IMR-90 (cell line): ENCODE results near the gene PPP6C.
"Not testable (repeated sequence)": the region's sequence is repeated elsewhere in the genome, so short reads cannot be mapped to it uniquely, and the experiment has no call there.

Source experiments
- ELK1 ChIP-seq: fragments of 150-350 bp; IDR thresholded peaks from 2 replicates; pipeline ENCODE4 v1.6.1; 2016; ENCODE audit warnings: low read depth, mild to moderate bottlenecking, low read length, moderate library complexity, borderline replicate concordance
- FOS ChIP-seq: fragments of 150-350 bp; IDR thresholded peaks from 2 replicates; pipeline ENCODE4 v1.6.1; 2016; ENCODE audit warnings: low read depth, low read length
- MXI1 ChIP-seq: IDR thresholded peaks from 2 replicates; pipeline ENCODE4 v1.6.1; 2012; ENCODE audit warnings: low read depth, mild to moderate bottlenecking, low read length, moderate library complexity, borderline replicate concordance
- POLR2A ChIP-seq: IDR thresholded peaks from 2 replicates; pipeline ENCODE4 v1.6.1; 2012; ENCODE audit warnings: mild to moderate bottlenecking, low read depth, low read length
- RAD21 ChIP-seq: IDR thresholded peaks from 2 replicates; pipeline ENCODE4 v1.6.1; 2012; ENCODE audit warnings: low read length, improper control_type of control experiment
- USF2 ChIP-seq: fragments of 150-350 bp; IDR thresholded peaks from 2 replicates; pipeline ENCODE4 v1.6.1; 2017; ENCODE audit warnings: mild to moderate bottlenecking, antibody characterized with exemption, low read length, low read depth
- TF ChIP-seq, protein P1 (sequence below): conservative IDR thresholded peaks from 2 replicates; pipeline ENCODE4 v1.5.1; 2012; ENCODE audit warnings: mild to moderate bottlenecking, low read depth, low read length, improper control_type of control experiment

DNA sequence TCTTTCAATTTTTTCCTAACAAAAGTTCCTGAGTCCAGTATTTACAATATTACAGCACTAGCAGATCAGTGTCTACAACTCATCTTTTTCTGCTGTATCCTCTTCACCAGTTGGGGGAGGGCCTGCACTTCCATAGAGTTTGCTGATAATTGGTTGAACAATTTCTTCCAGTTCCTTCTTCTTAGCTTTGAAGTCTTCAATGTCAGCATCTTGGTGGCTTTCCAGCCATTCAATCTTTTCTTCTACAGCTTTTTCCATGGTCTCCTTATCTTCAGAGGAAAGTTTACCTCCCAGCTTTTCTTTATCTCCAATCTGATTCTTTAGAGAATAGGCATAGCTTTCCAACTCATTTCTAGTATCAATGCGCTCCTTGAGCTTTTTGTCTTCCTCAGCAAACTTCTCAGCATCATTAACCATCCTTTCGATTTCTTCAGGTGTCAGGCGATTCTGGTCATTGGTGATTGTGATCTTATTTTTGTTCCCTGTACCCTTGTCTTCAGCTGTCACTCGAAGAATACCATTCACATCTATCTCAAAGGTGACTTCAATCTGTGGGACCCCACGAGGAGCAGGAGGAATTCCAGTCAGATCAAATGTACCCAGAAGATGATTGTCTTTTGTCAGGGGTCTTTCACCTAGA, 47.0 kb upstream of the PPP6C start:
- TF ChIP-seq MXI1, FOS, RAD21, USF2, POLR2A, ELK1: not testable (repeated sequence)
- TF ChIP-seq, protein P1, sequence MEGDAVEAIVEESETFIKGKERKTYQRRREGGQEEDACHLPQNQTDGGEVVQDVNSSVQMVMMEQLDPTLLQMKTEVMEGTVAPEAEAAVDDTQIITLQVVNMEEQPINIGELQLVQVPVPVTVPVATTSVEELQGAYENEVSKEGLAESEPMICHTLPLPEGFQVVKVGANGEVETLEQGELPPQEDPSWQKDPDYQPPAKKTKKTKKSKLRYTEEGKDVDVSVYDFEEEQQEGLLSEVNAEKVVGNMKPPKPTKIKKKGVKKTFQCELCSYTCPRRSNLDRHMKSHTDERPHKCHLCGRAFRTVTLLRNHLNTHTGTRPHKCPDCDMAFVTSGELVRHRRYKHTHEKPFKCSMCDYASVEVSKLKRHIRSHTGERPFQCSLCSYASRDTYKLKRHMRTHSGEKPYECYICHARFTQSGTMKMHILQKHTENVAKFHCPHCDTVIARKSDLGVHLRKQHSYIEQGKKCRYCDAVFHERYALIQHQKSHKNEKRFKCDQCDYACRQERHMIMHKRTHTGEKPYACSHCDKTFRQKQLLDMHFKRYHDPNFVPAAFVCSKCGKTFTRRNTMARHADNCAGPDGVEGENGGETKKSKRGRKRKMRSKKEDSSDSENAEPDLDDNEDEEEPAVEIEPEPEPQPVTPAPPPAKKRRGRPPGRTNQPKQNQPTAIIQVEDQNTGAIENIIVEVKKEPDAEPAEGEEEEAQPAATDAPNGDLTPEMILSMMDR: not testable (repeated sequence)
